ENCODE results near the gene FAM43B.
A peak's percentile ranks its signal among the peaks of the same experiment; 100 is the strongest.
"Not testable (repeated sequence)": the region's sequence is repeated elsewhere in the genome, so short reads cannot be mapped to it uniquely, and the experiment has no call there.

FAM43B gene

GRCh38 chr1:20551945-20552727 lies at the start of gene FAM43B:
Gene FAM43B, plus strand, starts transcription at chr1:20552573. Its CDS starts 401 bp downstream, at chr1:20552974.
- no peak for DNase-seq (ENCODE audit: low read depth in 2 of 2)

GRCh38 chr1:20505488-20505887 lies 46.9 kb upstream of the FAM43B start:
- DNase-seq (ENCODE audit: low read depth in 2 of 2): no peak

GRCh38 chr1:20507248-20507563 lies 45.2 kb upstream of the FAM43B start:
- DNase-seq (ENCODE audit: low read depth in 2 of 2): no peak

- DNase-seq (ENCODE audit: low read depth in 2 of 2): peak; percentile 85 to 96
These were observed 44.6 kb upstream of the FAM43B start, which contains the start of gene MUL1 for GRCh38 chr1:20507564-20508410. Gene MUL1, minus strand, starts transcription at chr1:20508151. Its CDS starts 127 bp downstream, at chr1:20508024.

GRCh38 chr1:20508411-20508771 lies 44.0 kb upstream of the FAM43B start:
- DNase-seq (ENCODE audit: low read depth in 2 of 2): no peak

GRCh38 chr1:20511518-20512428 lies 40.6 kb upstream of the FAM43B start:
- DNase-seq (ENCODE audit: low read depth in 2 of 2): no peak

- not testable (repeated sequence) for DNase-seq (ENCODE audit: low read depth in 2 of 2)
These were observed 32.6 kb upstream of the FAM43B start for GRCh38 chr1:20519609-20520262.

- peak; percentile 54 to 56 for DNase-seq (ENCODE audit: low read depth in 2 of 2)
These were observed 30.2 kb upstream of the FAM43B start for GRCh38 chr1:20521960-20522861.

GRCh38 chr1:20526267-20526666 lies 26.1 kb upstream of the FAM43B start:
- DNase-seq (ENCODE audit: low read depth in 2 of 2): no peak

- DNase-seq (ENCODE audit: low read depth in 2 of 2): no peak
These were observed 24.2 kb upstream of the FAM43B start for GRCh38 chr1:20528221-20528620.

GRCh38 chr1:20530306-20530705 lies 22.1 kb upstream of the FAM43B start:
- DNase-seq (ENCODE audit: low read depth in 2 of 2): no peak

- no peak for DNase-seq (ENCODE audit: low read depth in 2 of 2)
These were observed 21.5 kb upstream of the FAM43B start for GRCh38 chr1:20530901-20531300.

- no peak for DNase-seq (ENCODE audit: low read depth in 2 of 2)
These were observed 18.7 kb upstream of the FAM43B start for GRCh38 chr1:20533635-20534034.

- no peak for DNase-seq (ENCODE audit: low read depth in 2 of 2)
These were observed 17.5 kb upstream of the FAM43B start for GRCh38 chr1:20534659-20535417.

GRCh38 chr1:20538227-20538626 lies 14.1 kb upstream of the FAM43B start:
- no peak for DNase-seq (ENCODE audit: low read depth in 2 of 2)

GRCh38 chr1:20538760-20539551 lies 13.4 kb upstream of the FAM43B start:
- no peak for DNase-seq (ENCODE audit: low read depth in 2 of 2)

GRCh38 chr1:20540281-20540680 lies 12.1 kb upstream of the FAM43B start:
- no peak for DNase-seq (ENCODE audit: low read depth in 2 of 2)

- no peak for DNase-seq (ENCODE audit: low read depth in 2 of 2)
These were observed 5.7 kb upstream of the FAM43B start for GRCh38 chr1:20546637-20547036.

GRCh38 chr1:20551161-20551560 lies 1.2 kb upstream of the FAM43B start:
- DNase-seq (ENCODE audit: low read depth in 2 of 2): no peak
